K562 (cell line): Measurements from ENCODE around the gene ZC3HAV1L. TPM values are rescaled to one million over a fixed set of nuclear protein-coding genes. Genes with fewer than 3 reads are reported as not detected.
A peak's percentile ranks its signal among the peaks of the same experiment; 100 is the strongest.

Experiments used
- ATAC-seq: fragments of 200-7000 bp; cut with Tn5 transposase; 3 replicates; pipeline ENCODE4 v1.9.1; 2020; ENCODE audit warnings: moderate library complexity
- BruUV-seq: library from RNA; stranded (reverse); fragments of 400-500 nt; replicated peaks from 2 replicates; lab custom pipeline; 2021; lab: Mats Ljungman, UMichigan
- CTCF ChIA-PET: fragments of 300-600 bp; formaldehyde crosslinking; extraction: SDS; loops from one replicate; lab custom pipeline; 2021; ENCODE audit warnings: low intra/inter-chr PET ratio; lab: Yijun Ruan, JAX
- POLR2A ChIA-PET: fragments of 300-600, 350-650 bp; sonication (Branson Sonifier 250); formaldehyde crosslinking; extraction: SDS; loops from one replicate; lab custom pipeline; 2021; ENCODE audit warnings: antibody characterized with exemption, inconsistent platforms; lab: Yijun Ruan, JAX
- DNase-seq, 4 experiments: peaks; one replicate each; pipeline versions ENCODE4 v3.0.0 to v3.0.0-alpha.2; 2011 to 2018; ENCODE audit warnings: low spot score in 3 of 4, mixed read lengths in 3 of 4; ENCODE audit errors: extremely low read depth in 1 of 4
- FAIRE-seq: peaks from 2 replicates; lab custom pipeline; 2011; peaks lifted over from hg19 to GRCh38; lab: Jason Lieb, UNC
- H2AFZ ChIP-seq: 2 replicates; pipeline ENCODE4 v1.6.0; 2011; ENCODE audit warnings: low read depth, low read length, control low read depth, inconsistent platforms
- H3K27ac ChIP-seq: fragments of 200-600 bp; 3 replicates; pipeline ENCODE4 v1.8.0; 2011; ENCODE audit warnings: low read depth, mild to moderate bottlenecking, control low read depth, inconsistent platforms, low read length, moderate library complexity, mixed read lengths; ENCODE audit errors: extremely low read depth
- H3K27me3 ChIP-seq, 2 experiments: fragments of 300-600 bp in 1 of 2; 2 replicates in 1 of 2; 3 replicates in 1 of 2; pipeline versions ENCODE4 v1.6.0 to v1.8.0; 2011; ENCODE audit warnings: inconsistent platforms in 2 of 2, low read length in 2 of 2, mild to moderate bottlenecking in 1 of 2, mixed read lengths in 1 of 2, moderate library complexity in 1 of 2; ENCODE audit not compliant: control insufficient read depth in 2 of 2, insufficient read depth in 2 of 2
- H3K36me3 ChIP-seq: fragments of 300-600 bp; 3 replicates; pipeline ENCODE4 v1.8.0; 2011; ENCODE audit warnings: mild to moderate bottlenecking, low read length, inconsistent platforms; ENCODE audit not compliant: control insufficient read depth, insufficient read depth
- H3K4me1 ChIP-seq, 2 experiments: fragments of 200-600 bp in 1 of 2; replicated peaks in 1 of 2; 2 replicates in 1 of 2; 3 replicates in 1 of 2; pipeline versions ENCODE4 v1.5.1 to v1.8.0; 2011; ENCODE audit warnings: inconsistent platforms in 2 of 2, low read length in 2 of 2, mild to moderate bottlenecking in 1 of 2, mixed read lengths in 1 of 2, moderate library complexity in 1 of 2; ENCODE audit not compliant: control insufficient read depth in 2 of 2, insufficient read depth in 2 of 2
- H3K4me2 ChIP-seq: 2 replicates; pipeline ENCODE4 v1.6.1; 2011; ENCODE audit warnings: low read length, control low read depth, inconsistent platforms, mixed read lengths; ENCODE audit not compliant: insufficient read depth
- H3K4me3 ChIP-seq: fragments of 200-600 bp; sonication (generic), shearing (Covaris generic); 2 replicates; pipeline ENCODE4 v1.5.1; 2016; ENCODE audit warnings: control low read depth, inconsistent platforms
- H3K79me2 ChIP-seq: fragments of 200-600 bp; 3 replicates; pipeline ENCODE4 v1.8.0; 2011; ENCODE audit warnings: low read length, inconsistent platforms; ENCODE audit not compliant: control insufficient read depth, insufficient read depth
- H3K9ac ChIP-seq, 2 experiments: 2 replicates each; pipeline versions ENCODE4 v1.6.0 to v1.6.1; 2011; ENCODE audit warnings: low read depth in 2 of 2, low read length in 2 of 2, control low read depth in 1 of 2, inconsistent platforms in 1 of 2, mild to moderate bottlenecking in 1 of 2, mixed read lengths in 1 of 2; ENCODE audit not compliant: insufficient read depth in 1 of 2
- H3K9me1 ChIP-seq: one replicate; pipeline ENCODE4 v1.6.0; 2011; ENCODE audit warnings: inconsistent platforms, mild to moderate bottlenecking, low read length, moderate library complexity; ENCODE audit not compliant: control insufficient read depth, insufficient read depth
- H3K9me3 ChIP-seq: replicated peaks from 2 replicates; pipeline ENCODE4 v1.5.1; 2011; ENCODE audit warnings: low read depth, low read length, inconsistent platforms; ENCODE audit not compliant: control insufficient read depth, insufficient read depth
- H4K20me1 ChIP-seq: replicated peaks from 2 replicates; pipeline ENCODE4 v1.6.1; 2011; ENCODE audit warnings: low read length, inconsistent platforms, mixed read lengths; ENCODE audit not compliant: control insufficient read depth, insufficient read depth
- CBX1 ChIP-seq: sonication (generic); IDR thresholded peaks from 2 replicates; pipeline ENCODE4 v1.6.1; 2016; ENCODE audit warnings: antibody characterized with exemption, low read depth, mild to moderate bottlenecking
- ESRRB ChIP-seq: fragments of 250-450 bp; sonication (Bioruptor Pico); IDR thresholded peaks from 2 replicates; pipeline ENCODE4 v1.5.0; 2020; ENCODE audit warnings: mild to moderate bottlenecking, moderate library complexity, borderline replicate concordance
- FOXK1 ChIP-seq: sonication (generic); formaldehyde crosslinking; IDR thresholded peaks from 2 replicates; pipeline ENCODE4 v1.8.0; 2022; ENCODE audit warnings: missing genetic modification reagents, mild to moderate bottlenecking, borderline replicate concordance
- SAFB2 ChIP-seq: fragments of 200-400 bp; formaldehyde crosslinking; IDR thresholded peaks from 2 replicates; pipeline ENCODE4 v1.6.1; 2018; ENCODE audit warnings: borderline replicate concordance, low read length, low read depth, moderate library complexity; ENCODE audit not compliant: severe bottlenecking
- TEAD2 ChIP-seq: fragments of 450-650 bp; IDR thresholded peaks from 2 replicates; pipeline ENCODE4 v1.6.1; 2016; ENCODE audit warnings: missing genetic modification characterization, control low read depth, missing compliant biosample characterization
- WGBS: fragments of 100-300 bp; shearing (Covaris generic); methylation state at CpG from one replicate; pipeline ENCODE4 v1.1.6; 2016; ENCODE audit warnings: low coverage, mixed read lengths; ENCODE audit not compliant: insufficient coverage; ENCODE audit errors: missing lambda C conversion rate; 5-methylcytosine and 5-hydroxymethylcytosine counted together
- in situ Hi-C: fragments of 300-500 bp; cut with MboI; formaldehyde crosslinking; loops from 4 replicates; pipeline ENCODE4 v1.15.0; 2018; ENCODE audit warnings: inconsistent platforms, mixed read lengths
- intact Hi-C: fragments of 100-400 bp; cut with micrococcal nuclease; formaldehyde crosslinking; loops from 2 replicates; pipeline ENCODE4 v1.14.2; 2022
- polyA plus RNA-seq, 8 experiments: library from polyadenylated mRNA; depleted of rRNA in 4 of 8; stranded (reverse) in 5 of 8; unstranded in 3 of 8; fragments of >200 nt; fragmentation: Nextera tagmentation in 2 of 8; fragmentation: Illumina TruSeq in 1 of 8; extraction: Ambion mirVana in 2 of 8; extraction: Trizol in 1 of 8; gene quantifications; 2 replicates each; pipeline versions ENCODE4 v1.2.1 to v1.2.3, GENCODE V29; 2011 to 2014; ENCODE audit warnings: inconsistent platforms in 1 of 8, missing spikeins in 1 of 8
- total RNA-seq, 7 experiments: library from RNA; depleted of rRNA in 6 of 7; stranded (reverse); fragments of >200 nt in 6 of 7; fragmentation: Illumina TruSeq in 2 of 7; extraction: Trizol in 2 of 7; gene quantifications; 2 replicates each; pipeline versions ENCODE4 v1.2.1 to v1.2.3, GENCODE V29; 2011 to 2021; ENCODE audit warnings: low replicate concordance in 1 of 7
- TF ChIP-seq, protein P1 (sequence below): IDR thresholded peaks from 2 replicates; pipeline ENCODE4 v1.6.1; 2012; ENCODE audit warnings: low read depth, low read length, improper control_type of control experiment, borderline replicate concordance
- TF ChIP-seq, protein P2 (sequence below): fragments of 450-650 bp; formaldehyde crosslinking; IDR thresholded peaks from 2 replicates; pipeline ENCODE4 v1.4.0; 2022; ENCODE audit warnings: missing genetic modification characterization
- TF ChIP-seq, protein P3 (sequence below): fragments of 250-450 bp; sonication (Bioruptor Pico); IDR thresholded peaks from 2 replicates; pipeline ENCODE4 v1.5.0; 2021; ENCODE audit warnings: mild to moderate bottlenecking, borderline replicate concordance

Gene ZC3HAV1L
- total and polyA plus RNA-seq, 9 of the 15 experiments (the other 6 are each of a cell fraction or from before 2014, with no cell fraction given): not detected

DNA sequence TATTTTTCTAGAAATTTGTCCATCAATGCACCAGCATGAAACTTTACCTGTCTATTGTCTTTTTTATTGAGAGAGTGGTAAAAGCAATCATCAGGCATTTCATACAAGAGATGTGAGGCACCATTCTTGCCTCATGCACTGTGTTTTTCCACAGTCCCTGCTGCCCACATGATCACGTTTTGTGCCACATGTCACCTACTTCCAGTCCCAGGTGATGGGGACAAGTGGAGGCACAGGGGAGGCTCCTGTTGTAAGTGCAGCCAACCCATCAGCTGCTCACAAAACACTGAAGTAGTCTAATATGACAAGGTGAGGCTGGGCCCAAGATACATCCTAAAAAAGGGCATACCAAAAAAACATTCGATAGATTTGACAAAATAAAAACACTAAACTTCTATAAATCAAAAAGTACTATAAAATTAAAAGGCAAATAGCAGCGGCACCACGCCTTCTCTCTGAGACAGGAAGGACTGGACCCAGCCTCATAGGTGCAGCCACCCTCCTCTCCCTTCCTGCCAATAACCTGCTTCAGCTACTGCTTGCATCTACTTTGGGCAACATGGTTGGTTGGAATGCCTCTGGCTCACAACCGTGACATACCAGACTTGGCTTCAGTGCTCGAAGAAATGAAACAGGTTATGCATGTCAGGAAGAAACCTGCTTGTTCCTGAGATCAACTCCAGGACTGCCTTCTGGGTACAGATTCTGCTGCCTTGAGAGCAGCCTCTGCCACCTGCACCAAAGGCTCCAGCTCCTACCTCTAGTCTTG is 2.3 kb downstream of the ZC3HAV1L start:
- CTCF ChIA-PET: no interaction called here
- Histone ChIP-seq H2AFZ (no peak overlapping the region), H3K9me3 (no peaks in the 10 kb centered on the region), H3K9ac (no peak overlapping the region), H3K4me1 (peaks cover under 1 to 19% of the 10 kb centered on the region in 2 experiments; a peak in 4 of 5 replicates), H4K20me1 (no peaks in the 10 kb centered on the region), H3K36me3 (no peaks in the 10 kb centered on the region), H3K4me3 (no peak overlapping the region), H3K27ac (no peak overlapping the region), H3K4me2 (no peak overlapping the region), H3K27me3 (peaks cover 0 to 2% of the 10 kb centered on the region in 2 experiments; a peak in 1 of 5 replicates), H3K79me2 (no peaks in the 10 kb centered on the region), H3K9me1 (no peaks in the 10 kb centered on the region)
- 8% methylated on average over 6 of the region's 6 CpGs for WGBS
- FAIRE-seq (no peak), DNase-seq (no peak), ATAC-seq (no peak; the same call in 2 of the 3 replicates)
- POLR2A ChIA-PET: interaction anchor here (0.5 to 1.2 kb wide), 4 partner anchors 8 to 36 kb away, joined by 3 to 6 read pairs (median 4); no protein-coding TSS in a partner anchor
- no TSS peak for BruUV-seq
- intact Hi-C loops: no loop called here
- in situ Hi-C loops: no loop called here
- TF ChIP-seq FOXK1 (CRISPR knock-in tag): 0 out of 2 replicates have a peak, but pooled peaks have one; percentile 15
- TF ChIP-seq SAFB2: no peak

DNA sequence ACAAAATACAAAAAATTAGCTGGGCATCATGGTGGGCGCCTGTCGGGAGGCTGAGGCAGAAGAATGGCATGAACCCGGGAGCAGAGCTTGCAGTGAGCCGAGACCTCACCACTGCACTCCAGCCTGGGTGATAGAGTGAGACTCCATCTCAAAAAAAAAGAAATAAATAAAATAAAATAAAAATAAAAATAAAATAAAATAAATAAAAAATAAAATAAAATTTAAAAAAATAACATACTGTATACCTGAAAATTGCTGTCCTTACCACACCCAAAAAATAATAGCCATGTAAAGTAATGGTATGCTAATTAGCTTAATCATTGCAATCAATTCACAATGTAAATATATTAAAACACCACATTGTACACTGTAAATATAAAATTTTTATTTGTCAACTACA is 3.4 kb downstream of the ZC3HAV1L start:
- 59% methylated on average over 4 of the region's 4 CpGs for WGBS
- BruUV-seq: no TSS peak
- no peak for FAIRE-seq
- no peaks in the 10 kb centered on the region; a peak in 1 of 5 replicates for H3K27me3 ChIP-seq
- in situ Hi-C loops (no loop called here), intact Hi-C loops (no loop called here)
- H3K9ac ChIP-seq: no peak overlapping the region
- CTCF ChIA-PET: no interaction called here
- no peak overlapping the region for H3K27ac ChIP-seq
- POLR2A ChIA-PET: interaction anchor here (0.5 to 1.2 kb wide), 2 partner anchors 37 to 59 kb away, joined by 3 to 4 read pairs; no protein-coding TSS in a partner anchor
- H3K4me2 ChIP-seq: no peak overlapping the region
- no peak overlapping the region for H2AFZ ChIP-seq
- no peak for DNase-seq
- no peak overlapping the region for H3K4me3 ChIP-seq
- peaks cover 0 to 19% of the 10 kb centered on the region in 2 experiments; a peak in 2 of 5 replicates for H3K4me1 ChIP-seq
- H4K20me1 ChIP-seq: no peaks in the 10 kb centered on the region
- H3K36me3 ChIP-seq: no peaks in the 10 kb centered on the region
- no peaks in the 10 kb centered on the region for H3K9me3 ChIP-seq
- ATAC-seq: no peak
- no peaks in the 10 kb centered on the region for H3K79me2 ChIP-seq
- no peaks in the 10 kb centered on the region for H3K9me1 ChIP-seq
- TF ChIP-seq TEAD2 (no peak), CBX1 (no peak), ESRRB (CRISPR knock-in tag) (no peak)
- TF ChIP-seq, protein P1, sequence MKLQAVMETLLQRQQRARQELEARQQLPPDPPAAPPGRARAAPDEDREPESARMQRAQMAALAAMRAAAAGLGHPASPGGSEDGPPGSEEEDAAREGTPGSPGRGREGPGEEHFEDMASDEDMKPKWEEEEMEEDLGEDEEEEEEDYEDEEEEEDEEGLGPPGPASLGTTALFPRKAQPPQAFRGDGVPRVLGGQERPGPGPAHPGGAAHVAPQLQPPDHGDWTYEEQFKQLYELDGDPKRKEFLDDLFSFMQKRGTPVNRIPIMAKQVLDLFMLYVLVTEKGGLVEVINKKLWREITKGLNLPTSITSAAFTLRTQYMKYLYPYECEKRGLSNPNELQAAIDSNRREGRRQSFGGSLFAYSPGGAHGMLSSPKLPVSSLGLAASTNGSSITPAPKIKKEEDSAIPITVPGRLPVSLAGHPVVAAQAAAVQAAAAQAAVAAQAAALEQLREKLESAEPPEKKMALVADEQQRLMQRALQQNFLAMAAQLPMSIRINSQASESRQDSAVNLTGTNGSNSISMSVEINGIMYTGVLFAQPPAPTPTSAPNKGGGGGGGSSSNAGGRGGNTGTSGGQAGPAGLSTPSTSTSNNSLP: no peak
- TF ChIP-seq, protein P2, sequence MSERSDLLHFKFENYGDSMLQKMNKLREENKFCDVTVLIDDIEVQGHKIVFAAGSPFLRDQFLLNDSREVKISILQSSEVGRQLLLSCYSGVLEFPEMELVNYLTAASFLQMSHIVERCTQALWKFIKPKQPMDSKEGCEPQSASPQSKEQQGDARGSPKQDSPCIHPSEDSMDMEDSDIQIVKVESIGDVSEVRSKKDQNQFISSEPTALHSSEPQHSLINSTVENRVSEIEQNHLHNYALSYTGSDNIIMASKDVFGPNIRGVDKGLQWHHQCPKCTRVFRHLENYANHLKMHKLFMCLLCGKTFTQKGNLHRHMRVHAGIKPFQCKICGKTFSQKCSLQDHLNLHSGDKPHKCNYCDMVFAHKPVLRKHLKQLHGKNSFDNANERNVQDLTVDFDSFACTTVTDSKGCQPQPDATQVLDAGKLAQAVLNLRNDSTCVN (CRISPR knock-in tag): no peak
- TF ChIP-seq, protein P3, sequence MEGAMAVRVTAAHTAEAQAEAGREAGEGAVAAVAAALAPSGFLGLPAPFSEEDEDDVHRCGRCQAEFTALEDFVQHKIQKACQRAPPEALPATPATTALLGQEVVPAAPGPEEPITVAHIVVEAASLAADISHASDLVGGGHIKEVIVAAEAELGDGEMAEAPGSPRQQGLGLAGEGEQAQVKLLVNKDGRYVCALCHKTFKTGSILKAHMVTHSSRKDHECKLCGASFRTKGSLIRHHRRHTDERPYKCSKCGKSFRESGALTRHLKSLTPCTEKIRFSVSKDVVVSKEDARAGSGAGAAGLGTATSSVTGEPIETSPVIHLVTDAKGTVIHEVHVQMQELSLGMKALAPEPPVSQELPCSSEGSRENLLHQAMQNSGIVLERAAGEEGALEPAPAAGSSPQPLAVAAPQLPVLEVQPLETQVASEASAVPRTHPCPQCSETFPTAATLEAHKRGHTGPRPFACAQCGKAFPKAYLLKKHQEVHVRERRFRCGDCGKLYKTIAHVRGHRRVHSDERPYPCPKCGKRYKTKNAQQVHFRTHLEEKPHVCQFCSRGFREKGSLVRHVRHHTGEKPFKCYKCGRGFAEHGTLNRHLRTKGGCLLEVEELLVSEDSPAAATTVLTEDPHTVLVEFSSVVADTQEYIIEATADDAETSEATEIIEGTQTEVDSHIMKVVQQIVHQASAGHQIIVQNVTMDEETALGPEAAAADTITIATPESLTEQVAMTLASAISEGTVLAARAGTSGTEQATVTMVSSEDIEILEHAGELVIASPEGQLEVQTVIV (CRISPR knock-in tag): no peak
